HepG2 (cell line): ENCODE measurements around the gene SRSF7. TPM values are rescaled to one million over a fixed set of nuclear protein-coding genes. Genes with fewer than 3 reads are reported as not detected.

Experiments
- E2F2 ChIP-seq: sonication (generic); formaldehyde crosslinking; IDR thresholded peaks from 2 replicates; pipeline ENCODE4 v1.4.0; 2020; ENCODE audit warnings: missing genetic modification reagents, borderline replicate concordance
- ELF4 ChIP-seq: sonication (generic); formaldehyde crosslinking; IDR thresholded peaks from 2 replicates; pipeline ENCODE4 v1.5.0; 2020; ENCODE audit warnings: missing genetic modification reagents, mild to moderate bottlenecking, moderate library complexity, borderline replicate concordance
- FOXM1 ChIP-seq: sonication (generic); formaldehyde crosslinking; IDR thresholded peaks from 2 replicates; pipeline ENCODE4 v1.5.0; 2020; ENCODE audit warnings: missing genetic modification reagents
- ISL2 ChIP-seq: sonication (generic); formaldehyde crosslinking; IDR thresholded peaks from 2 replicates; pipeline ENCODE4 v1.5.0; 2020; ENCODE audit warnings: missing genetic modification reagents
- KAT8 ChIP-seq: IDR thresholded peaks from 2 replicates; pipeline ENCODE4 v1.6.1; 2016; ENCODE audit warnings: missing genetic modification reagents, missing compliant biosample characterization
- MED1 ChIP-seq: sonication (generic); formaldehyde crosslinking; IDR thresholded peaks from 2 replicates; pipeline ENCODE4 v1.4.0; 2020; ENCODE audit warnings: missing genetic modification reagents
- POLR2AphosphoS5 ChIP-seq: IDR thresholded peaks from 2 replicates; pipeline ENCODE4 v1.6.1; 2012; ENCODE audit warnings: low read depth, low read length
- PRDM4 ChIP-seq: sonication (generic); formaldehyde crosslinking; IDR thresholded peaks from 2 replicates; pipeline ENCODE4 v1.9.0; 2021; ENCODE audit warnings: missing genetic modification reagents, borderline replicate concordance
- SAP130 ChIP-seq: IDR thresholded peaks from 2 replicates; pipeline ENCODE4 v1.6.1; 2016; ENCODE audit warnings: low read depth
- SETDB1 ChIP-seq: sonication (generic); formaldehyde crosslinking; IDR thresholded peaks from 2 replicates; pipeline ENCODE4 v1.5.1; 2020; ENCODE audit warnings: missing genetic modification reagents, mild to moderate bottlenecking, borderline replicate concordance
- TERF1 ChIP-seq: sonication (generic); formaldehyde crosslinking; IDR thresholded peaks from 2 replicates; pipeline ENCODE4 v1.8.0; 2022; ENCODE audit warnings: mild to moderate bottlenecking, missing genetic modification reagents, moderate library complexity
- THAP9 ChIP-seq: sonication (generic); formaldehyde crosslinking; IDR thresholded peaks from 2 replicates; pipeline ENCODE4; 2020; ENCODE audit warnings: missing genetic modification reagents, mild to moderate bottlenecking, borderline replicate concordance
- ZBTB37 ChIP-seq: sonication (generic); formaldehyde crosslinking; IDR thresholded peaks from 2 replicates; pipeline ENCODE4 v1.4.0; 2020; ENCODE audit warnings: mild to moderate bottlenecking, missing genetic modification reagents
- ZBTB38 ChIP-seq: sonication (generic); formaldehyde crosslinking; IDR thresholded peaks from 2 replicates; pipeline ENCODE4 v1.5.1; 2020; ENCODE audit warnings: mild to moderate bottlenecking, missing genetic modification reagents
- ZMYM3 ChIP-seq: sonication (generic); formaldehyde crosslinking; IDR thresholded peaks from 2 replicates; pipeline ENCODE4 v1.5.1; 2020; ENCODE audit warnings: mild to moderate bottlenecking, missing genetic modification reagents
- ZNF3 ChIP-seq: IDR thresholded peaks from 2 replicates; pipeline ENCODE4 v1.7.0; 2017; ENCODE audit warnings: inconsistent platforms
- ZNF563 ChIP-seq: sonication (generic); formaldehyde crosslinking; IDR thresholded peaks from 2 replicates; pipeline ENCODE4 v1.8.0; 2022; ENCODE audit warnings: mild to moderate bottlenecking, moderate library complexity, missing genetic modification reagents
- ZNF749 ChIP-seq: sonication (generic); formaldehyde crosslinking; IDR thresholded peaks from 2 replicates; pipeline ENCODE4 v1.8.0; 2022; ENCODE audit warnings: mild to moderate bottlenecking, missing genetic modification reagents, moderate library complexity, borderline replicate concordance
- polyA plus RNA-seq, 8 experiments: library from polyadenylated mRNA; depleted of rRNA in 3 of 8; stranded (reverse) in 7 of 8; unstranded in 1 of 8; fragments of >200 nt; fragmentation: Illumina TruSeq in 4 of 8; extraction: Trizol in 4 of 8; gene quantifications; 2 replicates each; pipeline versions ENCODE4 v1.2.1 to v1.2.3, GENCODE V29; 2011 to 2016; ENCODE audit warnings: low read depth in 4 of 8, missing spikeins in 1 of 8, mixed read lengths in 1 of 8; ENCODE audit not compliant: insufficient read depth in 1 of 8
- total RNA-seq, 5 experiments: library from RNA; depleted of rRNA; stranded (reverse); fragments of >200 nt; fragmentation: Illumina TruSeq; extraction: Trizol; gene quantifications; 2 replicates each; pipeline ENCODE4 v1.2.3, GENCODE V29; 2016; ENCODE audit warnings: low read depth in 1 of 5

Gene SRSF7
- total and polyA plus RNA-seq, 2 of the 13 experiments (the other 11 are each of a cell fraction or from before 2014, with no cell fraction given) = 172 to 275 TPM

- TF ChIP-seq ZNF563 (CRISPR knock-in tag) (no peak), E2F2 (CRISPR knock-in tag) (no peak), MED1 (CRISPR knock-in tag) (peak; percentile 73), THAP9 (CRISPR knock-in tag) (no peak), ZNF749 (no peak), POLR2AphosphoS5 (no peak), ZBTB38 (CRISPR knock-in tag) (peak; percentile 98), ZMYM3 (peak; percentile 83), SETDB1 (CRISPR knock-in tag) (no peak), FOXM1 (CRISPR knock-in tag) (no peak), PRDM4 (no peak), SAP130 (CRISPR knock-in tag) (peak; percentile 84), KAT8 (CRISPR knock-in tag) (no peak), TERF1 (CRISPR knock-in tag) (no peak), ISL2 (CRISPR knock-in tag) (no peak), ZBTB37 (CRISPR knock-in tag) (no peak), ELF4 (CRISPR knock-in tag) (peak; percentile 60; the same call in 1 of the 2 replicates), ZNF3 (CRISPR knock-in tag) (no peak)
These were observed 19.4 kb downstream of the SRSF7 start (continued) for GRCh38 chr2:38731684-38732221.
